HG02870 (cell line): Measurements from ENCODE around the gene TMEM191C.
A peak's percentile ranks its signal among the peaks of the same experiment; 100 is the strongest.
"Not testable (repeated sequence)": the region's sequence is repeated elsewhere in the genome, so short reads cannot be mapped to it uniquely, and the experiment has no call there.

Experiments
- ATAC-seq: cut with Tn5 transposase; IDR thresholded peaks from one replicate; pipeline ENCODE4 v1.9.1; 2021; ENCODE audit warnings: mild to moderate bottlenecking, moderate library complexity; ENCODE audit not compliant: unreplicated experiment

Gene TMEM191C

DNA sequence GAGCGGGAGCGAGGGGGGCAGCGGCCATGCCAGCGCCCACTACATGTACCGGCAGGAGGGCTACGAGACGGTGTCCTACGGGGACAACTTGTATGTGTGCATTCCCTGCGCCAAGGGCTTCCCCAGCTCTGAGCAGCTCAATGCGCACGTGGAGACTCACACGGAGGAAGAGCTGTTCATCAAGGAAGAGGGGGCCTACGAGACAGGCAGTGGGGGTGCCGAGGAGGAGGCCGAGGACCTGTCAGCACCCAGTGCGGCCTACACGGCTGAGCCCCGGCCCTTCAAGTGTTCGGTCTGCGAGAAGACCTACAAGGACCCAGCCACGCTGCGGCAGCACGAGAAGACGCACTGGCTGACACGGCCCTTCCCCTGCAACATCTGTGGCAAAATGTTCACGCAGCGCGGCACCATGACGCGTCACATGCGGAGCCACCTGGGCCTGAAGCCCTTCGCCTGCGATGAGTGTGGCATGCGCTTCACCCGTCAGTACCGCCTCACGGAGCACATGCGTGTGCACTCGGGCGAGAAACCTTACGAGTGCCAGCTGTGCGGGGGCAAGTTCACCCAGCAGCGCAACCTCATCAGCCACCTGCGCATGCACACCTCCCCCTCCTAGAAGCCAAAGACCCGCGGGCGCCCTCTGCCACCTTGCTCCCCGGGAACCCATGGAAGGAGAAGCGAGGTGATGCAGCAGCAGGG is 20.9 kb upstream of the TMEM191C start:
- ATAC-seq: no peak

DNA sequence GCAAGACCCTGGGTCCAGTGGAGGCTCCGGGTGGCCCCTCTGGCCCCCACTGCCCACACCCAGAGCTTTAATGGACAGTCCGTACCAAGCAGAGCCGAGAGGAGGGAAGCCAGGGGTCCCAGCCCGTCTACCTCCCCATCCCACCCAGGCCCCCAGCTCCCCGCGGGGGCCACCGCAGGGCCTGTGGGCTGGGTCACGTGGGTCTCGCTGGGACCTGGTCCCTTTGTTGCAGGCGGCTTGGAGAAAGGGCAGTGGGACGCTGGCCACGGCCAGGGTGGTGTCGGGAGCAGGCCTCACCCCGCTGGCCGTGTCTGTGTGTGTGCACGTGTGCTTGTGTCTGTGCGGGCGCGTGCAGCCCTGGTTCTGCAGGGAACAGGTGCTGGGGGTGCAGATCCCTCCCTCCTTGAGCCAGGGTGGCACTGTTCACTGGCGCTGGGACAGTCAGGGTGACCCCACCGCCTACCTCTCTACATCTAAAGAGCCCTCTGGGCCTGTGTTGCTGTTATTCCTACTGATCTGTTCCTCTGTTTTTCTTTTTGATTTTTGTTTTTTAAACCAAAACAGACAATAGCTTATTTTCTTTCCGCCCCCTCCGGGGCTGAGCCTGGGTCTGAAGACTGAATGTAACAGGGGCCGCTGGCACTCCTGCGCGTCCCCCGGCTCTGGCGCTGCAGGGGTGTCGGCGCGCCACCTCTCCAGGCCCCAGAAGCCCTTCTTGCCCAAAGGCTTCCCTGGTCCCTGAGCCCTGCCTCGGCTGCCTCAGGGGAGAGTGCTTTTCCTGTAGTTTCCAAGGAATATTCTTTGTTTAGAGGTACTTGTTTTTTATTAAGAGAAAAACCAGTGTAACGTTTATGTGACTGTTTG is 20.1 kb upstream of the TMEM191C start:
- ATAC-seq: no peak

DNA sequence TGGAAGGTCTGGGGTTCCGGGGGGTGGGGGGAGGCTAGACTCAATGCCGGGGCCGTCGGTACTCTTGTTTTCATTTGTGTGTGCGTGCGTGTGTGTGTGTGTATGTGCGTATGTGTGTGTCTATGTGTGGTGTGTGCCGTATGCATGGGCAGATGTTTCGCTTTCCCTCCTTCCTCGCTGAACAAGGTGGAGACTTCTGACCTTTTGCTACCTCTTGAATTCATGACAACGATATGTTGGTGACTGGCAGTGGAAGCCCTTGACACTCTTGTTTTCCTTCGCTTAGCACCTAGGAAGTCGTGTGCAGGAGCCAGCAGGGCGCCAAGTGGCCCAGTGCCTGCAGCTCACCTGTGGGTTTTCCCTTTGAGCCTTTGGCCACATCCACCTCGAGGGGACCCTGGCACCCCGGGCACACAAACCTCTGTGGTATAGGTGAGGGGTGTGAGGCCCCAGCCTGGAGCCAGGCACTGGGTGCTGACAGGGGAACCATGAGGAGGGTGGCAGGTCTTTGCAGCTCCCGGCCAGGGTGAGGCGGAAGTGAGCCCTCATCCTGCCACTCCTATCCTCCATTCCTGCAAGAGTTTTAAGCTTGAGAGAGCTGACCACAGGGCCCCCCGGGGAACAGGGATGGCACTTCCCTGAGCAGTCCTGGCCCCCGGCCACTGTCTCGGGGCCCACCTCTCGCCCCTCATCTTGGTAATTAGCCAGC is 19.3 kb upstream of the TMEM191C start:
- ATAC-seq: no peak

DNA sequence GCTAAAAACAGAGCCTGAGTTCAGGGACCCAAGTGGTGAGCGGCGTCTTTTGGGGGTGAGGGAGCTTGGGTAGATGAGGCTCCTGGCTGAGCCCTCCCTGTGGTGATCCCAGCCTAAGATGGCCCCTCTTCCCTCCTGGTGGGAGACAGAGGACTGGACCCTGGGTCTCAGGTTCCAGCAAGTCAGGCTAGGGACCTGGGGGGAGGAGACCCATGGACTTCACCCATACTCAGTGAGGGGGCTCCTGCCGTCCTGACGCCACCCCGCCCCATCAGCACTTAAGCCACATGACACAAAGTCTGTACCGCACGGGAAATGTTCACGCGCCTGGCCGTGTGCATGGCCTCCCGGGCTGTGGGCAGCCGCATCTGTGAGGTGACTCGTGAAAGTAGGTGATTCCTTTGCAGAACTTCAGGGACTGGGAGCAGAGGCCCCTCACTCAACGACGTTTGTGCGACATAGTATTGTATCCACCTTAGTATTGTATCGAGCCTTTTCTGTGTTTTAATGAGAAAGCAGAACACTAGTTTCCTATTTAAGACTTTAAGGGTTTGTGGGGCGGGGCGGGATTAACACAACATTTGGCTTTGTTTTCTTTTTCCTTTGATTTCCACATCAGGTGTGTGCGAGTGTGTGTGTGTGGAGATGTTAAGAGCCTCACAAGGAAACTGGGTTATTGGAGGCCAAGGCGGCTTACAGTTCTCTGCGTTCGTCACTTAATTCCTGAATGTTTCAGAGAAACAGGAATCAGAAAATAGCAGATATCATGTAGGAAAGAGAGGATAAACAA is 18.4 kb upstream of the TMEM191C start:
- ATAC-seq: no peak

DNA sequence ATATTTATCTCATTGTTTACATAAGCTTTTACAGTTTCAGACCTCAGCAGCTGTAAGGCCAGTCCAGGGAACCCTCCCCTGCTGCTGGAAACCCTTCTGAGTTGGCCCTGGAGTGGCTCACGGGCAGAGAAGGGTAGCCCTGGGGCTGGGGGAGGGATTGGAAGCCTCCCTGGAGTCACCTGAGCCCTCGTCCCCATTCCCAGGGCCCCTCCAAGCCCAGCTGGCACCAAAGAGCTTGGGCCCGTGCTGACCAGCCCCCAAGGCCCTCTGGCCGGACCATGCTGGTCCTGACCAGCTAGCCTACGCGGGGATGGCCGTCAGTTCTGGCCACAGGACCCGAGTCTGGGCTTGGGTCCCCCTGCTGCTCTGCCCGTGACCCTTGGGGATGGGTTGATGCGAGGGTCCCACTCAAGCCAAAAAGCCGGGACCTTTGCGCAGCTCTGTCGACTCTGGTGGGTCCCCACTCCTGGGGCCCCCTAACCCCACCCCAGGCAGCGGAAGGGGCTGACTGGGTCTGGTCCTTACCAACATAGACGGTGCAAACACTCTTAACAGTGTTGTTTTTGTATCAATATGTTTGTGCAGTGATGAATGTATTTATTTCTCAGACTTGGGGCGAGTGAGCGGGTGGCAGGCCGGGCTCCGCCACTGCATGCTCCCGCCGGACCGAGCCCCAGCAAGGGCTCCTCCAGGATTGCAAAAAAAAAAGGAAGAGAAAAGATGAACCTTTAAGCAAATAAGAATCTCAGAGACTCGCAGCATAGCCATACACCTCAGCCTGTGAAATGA is 17.5 kb upstream of the TMEM191C start:
- ATAC-seq: no peak

DNA sequence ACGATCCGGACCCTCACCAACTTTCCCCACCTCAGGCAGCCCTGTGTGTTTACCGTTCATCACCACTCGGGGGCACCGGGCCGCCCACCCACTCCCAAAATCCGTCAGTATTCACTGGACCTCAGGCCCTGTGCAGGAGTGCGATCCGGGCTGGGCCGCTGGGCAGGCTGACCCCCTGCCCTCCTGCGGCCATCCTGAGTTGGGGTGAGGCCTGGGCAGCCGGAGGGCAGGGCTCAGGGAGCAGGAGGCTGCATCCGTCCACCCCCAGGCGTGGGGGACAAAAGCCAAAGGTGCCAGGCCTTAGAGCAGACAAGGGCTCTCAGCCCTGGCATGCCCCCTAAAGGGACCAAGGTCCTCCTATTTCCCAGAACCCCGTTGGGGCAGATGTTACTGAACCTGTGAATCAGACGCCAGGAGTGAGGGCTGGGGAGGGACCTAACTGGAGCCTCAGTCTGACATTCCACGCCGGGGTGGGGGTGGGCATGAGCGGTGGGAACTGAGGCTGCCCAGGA is 16.8 kb upstream of the TMEM191C start:
- no peak for ATAC-seq

DNA sequence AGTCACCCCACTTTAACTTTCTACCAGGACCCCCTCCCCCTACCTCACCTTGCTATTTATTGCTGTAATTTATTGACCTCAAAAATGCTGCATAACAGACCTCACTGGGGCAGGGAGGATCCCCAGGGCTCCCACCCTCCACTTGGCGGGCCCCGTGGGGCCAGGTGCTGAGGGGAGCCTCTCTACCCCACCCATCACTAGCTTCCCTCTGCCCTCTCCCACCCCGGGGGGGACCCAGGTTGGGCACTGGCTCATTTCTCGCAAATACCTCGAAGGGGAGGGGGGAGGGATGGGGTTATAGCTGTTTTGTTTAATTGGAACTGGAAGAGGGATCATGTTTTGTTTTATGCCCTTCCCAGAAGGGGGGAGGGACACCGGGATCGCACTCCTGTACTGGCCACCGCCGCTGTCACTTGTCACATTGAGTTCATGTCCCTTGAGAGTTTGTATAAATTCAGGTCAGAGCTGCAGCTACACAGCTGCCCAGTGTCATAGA is 16.3 kb upstream of the TMEM191C start:
- ATAC-seq: no peak

DNA sequence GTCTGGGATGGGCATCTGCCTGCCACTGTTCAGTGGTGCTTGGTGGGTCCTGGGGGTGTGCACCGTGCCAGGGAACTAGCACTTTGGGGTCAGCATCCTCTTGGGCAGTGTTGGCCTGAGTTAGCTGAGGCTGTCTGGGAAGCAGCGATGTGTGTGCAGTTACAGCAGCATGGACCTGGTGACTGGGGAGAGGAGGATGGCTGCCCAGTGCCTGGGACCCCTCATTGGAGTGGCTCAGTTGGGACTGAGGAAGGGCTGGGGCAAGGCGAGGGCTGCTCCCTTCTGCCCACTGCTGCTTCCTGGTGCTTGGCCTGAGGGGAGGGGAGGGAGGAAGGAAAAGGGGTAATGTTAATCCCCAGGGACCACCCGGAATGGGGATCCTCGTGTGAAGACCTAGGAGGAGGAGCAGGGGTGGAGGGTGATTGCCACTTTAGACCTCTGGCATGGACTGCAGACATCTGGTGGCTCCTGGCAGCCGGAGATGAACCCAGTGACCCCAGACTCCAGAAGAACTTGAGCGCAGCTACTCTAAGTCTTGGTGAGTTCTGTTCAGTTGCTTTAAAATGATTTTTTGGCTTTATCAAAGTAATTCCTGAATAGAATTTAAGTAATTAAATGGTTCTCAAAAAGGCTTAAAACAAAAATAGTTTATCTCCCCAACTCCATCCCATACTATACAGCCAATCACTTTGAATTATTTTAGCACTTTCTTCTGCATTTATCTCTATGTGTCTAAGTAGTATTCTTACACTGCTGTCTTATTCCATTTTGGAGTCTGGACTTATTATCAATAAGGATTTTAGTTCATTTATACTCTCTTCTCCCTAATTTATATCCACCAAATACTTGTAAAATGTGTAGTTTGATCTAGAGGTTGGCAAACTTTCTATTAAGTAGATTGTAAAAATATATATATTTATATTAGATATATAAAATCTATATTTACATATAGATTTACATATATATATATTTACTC is 15.4 kb upstream of the TMEM191C start:
- ATAC-seq: no peak

DNA sequence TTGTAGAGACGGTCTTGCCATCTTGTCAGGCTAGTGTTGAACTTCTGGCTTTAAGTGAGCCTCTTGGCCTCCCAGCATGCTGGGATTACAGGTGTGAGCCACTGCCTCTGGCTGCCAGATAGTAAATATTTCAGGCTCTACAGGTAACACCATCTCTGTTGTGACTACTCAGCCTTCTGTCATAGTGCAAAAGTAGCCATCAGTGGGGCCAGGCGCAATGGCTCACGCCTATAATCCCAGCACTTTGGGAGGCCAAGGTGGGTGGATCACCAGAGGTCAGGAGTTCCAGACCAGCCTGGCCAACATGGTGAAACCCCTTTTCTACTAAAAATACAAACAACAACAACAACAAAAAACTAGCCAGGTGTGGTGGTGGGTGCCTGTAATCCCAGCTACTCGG is 14.5 kb upstream of the TMEM191C start:
- ATAC-seq: not testable (repeated sequence)

DNA sequence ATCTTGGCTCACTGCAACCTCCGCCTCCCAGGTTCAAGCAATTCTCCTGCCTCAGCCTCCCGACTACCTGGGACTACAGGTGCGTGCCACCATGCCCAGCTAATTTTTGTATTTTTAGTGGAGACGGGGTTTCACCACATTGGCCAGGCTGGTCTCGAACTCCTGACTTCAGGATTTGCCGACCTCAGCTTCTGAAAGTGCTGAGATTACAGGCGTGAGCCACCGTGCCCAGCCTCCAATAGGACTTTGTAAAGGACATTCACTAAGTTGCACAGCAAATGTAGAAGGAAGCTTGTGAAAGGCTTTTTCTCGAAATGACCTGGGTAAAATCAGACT is 12.2 kb upstream of the TMEM191C start:
- ATAC-seq: not testable (repeated sequence)

DNA sequence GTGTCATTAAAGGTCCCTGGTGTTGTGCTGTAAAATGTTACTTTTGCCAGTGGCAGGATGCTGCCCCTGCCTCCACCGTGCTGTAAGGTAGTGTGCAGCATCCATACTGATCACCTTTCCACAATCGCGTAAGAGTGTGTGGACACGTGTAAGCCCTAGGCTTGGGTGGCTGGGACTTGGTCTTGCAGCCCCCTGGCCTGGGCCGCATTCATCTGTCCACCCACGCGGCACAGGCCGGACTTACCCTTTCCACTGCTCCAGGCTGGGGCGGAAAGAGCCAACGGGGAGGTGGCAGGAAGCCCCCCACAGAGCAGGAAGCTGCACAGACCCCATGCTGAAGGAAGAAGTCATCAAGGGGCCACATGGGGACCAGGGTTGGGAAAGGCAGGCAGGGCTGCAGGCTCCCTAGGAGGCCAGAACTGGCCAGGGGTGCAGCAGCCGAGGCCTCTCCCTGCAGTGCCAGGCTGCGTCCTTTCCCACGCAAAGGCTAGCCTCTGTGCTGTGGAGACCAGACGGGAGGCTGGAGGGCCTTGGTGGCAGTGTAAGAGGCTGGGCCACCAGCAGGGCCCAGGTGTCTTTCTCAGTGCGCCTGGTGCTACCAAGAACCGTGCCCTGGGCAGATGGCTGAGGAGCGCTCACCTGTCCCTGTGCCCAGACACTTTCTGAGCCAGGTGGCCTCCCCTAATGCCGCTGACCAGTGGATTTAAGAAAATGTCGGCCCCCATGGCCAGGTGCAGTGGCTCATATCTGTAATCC is 11.7 kb upstream of the TMEM191C start:
- no peak for ATAC-seq

DNA sequence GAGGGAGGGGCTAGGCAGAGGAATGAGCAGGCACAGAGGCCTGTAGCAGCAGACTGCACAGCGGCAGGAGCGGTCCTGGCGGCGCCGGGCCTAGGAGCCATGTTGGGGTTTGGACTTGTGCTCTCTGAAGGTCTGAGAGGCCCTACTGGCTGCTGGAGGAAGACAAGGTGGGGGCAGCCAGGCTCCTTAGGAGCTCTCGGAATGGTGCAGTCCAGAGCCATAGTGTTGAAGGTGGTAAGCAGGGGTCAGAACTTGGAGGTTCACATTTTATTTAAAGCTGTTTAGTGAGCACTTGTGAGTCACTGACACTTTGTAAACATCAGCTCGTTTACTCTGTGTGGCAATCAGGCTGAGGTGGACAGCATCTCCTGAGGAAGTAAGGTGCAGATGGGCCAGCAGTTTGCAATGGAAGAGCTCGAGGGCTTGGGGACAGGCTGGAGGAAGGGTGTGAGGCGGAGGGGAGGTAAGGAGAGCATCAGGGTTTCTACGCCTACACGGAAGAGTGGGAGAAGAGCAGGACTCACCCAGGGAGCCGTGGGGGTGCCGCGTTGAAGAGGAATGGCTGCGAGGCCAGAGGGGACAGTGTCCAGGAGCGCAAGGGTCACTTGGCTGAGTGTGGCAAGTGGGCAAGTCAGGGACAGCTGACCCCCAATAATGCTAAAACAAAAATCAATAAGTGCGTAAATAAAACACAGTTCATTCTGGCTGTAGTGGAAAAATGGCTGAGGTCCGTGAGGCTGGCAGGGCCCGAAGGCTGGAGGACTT is 10.0 kb upstream of the TMEM191C start:
- ATAC-seq: no peak

DNA sequence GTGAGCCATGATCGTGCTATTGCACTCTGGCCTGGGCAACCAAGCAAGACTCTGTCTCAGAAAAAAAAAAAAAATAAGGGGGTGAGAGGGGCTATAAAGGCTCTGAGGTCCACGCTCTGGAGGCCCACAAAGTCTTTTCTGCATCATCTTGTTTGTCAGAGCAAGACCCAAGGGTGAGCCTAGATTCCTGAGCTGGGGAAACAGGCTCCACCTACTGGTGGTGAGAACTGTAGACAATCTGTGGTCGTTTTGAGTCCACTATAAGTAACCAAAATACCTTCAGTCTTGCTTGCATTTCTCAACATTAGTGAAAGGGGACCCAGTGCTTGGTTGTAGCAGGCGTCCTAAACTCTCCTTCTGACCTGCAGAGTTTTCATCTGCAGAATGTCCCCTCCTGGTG is 4.5 kb upstream of the TMEM191C start:
- not testable (repeated sequence) for ATAC-seq

DNA sequence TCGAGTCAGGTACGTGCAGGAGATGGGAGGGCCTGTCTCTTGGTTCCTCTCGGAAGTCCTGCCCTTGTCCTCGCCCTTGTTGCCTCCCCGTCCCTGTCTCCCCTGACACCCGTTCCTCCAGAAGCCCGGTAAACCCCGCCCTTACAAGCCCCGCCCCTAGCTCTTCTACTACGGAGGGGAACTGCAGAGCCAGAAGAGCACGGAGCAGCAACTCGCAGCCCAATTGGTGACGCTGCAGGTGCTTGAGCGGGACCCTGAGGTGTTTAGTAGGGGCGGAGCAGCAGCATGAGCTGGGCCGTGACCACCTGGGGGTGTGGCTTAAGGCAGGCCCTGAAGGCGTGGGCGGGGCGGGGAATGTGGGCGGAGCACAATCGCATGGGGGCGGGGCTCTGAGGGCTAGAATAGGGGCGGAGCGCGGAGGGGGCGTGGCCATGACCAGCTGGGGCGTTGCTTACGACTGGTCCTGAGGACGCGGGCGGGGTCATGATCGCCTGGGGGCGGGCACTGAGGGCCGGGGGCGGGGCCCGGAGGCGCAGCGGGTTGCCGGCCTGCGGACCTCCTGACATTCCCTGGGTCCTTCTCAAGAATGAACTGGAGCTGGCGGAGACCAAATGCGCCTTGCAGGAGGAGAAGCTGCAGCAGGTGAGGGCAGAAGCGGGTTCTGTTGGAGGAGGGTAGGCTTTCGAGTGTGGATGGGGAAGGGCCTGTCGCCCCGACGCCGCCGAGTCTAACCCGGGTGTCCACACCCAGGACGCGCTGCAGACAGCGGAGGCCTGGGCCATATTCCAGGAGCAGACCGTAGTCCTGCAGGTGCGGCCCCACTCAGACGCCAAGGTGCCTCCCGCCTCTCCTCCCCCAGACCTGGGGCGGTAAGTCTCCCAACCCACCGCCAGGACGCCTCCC is 1.3 kb downstream of the TMEM191C start:
- peak; percentile 83 for ATAC-seq

DNA sequence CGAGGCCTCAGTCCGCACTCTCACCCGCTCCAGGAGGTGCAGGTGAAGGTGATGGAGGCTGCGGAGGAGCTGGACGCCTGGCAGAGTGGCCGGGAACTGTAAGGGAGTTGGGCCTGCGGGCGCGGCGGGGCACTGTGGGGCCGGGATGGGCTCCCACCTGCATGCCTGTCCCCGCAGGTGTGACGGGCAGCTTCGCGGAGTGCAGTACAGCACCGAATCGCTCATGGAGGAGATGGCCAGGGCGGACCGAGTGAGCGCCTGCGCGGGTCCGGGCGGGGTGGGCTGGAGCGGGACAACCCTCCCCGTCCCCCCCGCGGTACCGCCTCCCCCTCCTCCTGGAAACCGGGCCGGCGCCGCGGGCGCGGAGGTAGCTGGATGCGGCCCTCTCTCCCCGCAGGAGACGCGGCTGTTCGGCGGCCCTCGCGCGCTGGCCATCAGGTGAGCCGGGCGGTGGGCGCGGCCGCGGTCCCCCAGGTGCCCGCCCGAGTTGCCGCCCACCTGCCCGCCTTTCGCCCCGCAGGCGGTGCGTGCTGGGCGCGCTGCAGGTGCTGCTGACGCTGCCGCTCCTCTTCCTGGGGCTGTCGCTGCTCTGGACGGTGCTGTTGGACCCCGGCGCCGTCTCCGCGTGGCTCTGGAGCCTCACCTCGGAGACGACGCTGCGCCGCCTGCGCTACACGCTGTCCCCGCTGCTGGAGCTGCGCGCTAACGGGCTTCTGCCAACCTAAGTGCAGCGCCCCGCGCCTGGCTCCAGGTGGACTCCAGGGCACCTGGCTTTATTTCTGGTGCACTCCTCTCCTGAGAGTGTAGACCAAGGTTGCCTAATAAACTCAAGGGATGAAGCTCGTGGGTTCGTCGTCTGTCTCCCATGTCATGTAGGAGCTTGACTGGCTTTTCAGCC is 2.2 kb downstream of the TMEM191C start:
- ATAC-seq: not testable (repeated sequence)
